Measurements from ENCODE around the gene PSMD7.
A peak's percentile ranks its signal among the peaks of the same experiment; 100 is the strongest.
"Not testable (repeated sequence)": the region's sequence is repeated elsewhere in the genome, so short reads cannot be mapped to it uniquely, and the experiment has no call there.

Gene PSMD7

DNA sequence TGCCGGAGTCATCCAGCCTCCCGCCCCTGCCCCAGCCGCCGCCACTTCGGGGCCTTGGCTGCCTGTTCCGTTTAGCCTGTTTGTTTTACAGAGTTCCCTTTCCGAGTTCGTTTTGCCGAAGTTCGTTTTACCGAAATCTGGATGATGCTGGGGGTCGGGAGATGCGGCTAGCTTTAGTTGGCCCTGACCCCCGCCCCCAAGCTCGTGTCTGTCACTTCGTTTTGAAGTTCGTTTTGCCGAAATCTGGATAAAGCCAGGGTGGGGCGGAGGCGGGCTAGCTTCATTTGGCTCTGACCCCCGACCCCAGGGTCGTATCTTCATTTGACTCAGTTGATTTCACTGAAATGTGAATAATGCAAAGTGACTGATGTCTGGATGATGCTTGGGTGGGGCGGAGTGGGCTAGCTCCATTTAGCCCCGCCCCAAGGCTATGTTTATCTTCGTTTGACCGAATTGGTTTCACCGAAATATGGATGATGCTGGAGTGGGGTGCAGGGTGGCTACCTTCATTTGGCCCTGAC is 591 bp downstream of the PSMD7 start:
- peak; percentile 22 for DNase-seq

DNA sequence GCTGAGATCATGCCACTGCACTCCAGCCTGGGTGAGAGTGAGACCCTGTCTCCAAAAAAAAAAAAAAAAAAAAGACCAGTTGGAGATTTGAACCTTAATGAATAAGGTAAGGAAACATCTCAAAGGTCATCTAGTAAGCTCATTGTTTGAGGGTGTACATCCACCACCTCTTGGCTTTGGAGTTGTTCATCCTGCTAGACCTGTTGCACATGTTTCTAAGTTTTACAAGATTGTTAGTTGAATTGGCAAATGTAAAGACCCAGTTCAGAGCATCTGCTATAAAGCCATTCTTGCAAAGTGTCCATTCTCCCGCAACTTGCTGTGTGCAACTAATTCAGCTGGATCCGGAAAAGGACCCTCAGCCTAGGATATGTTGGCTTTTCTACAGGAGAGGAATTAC is 1.5 kb downstream of the PSMD7 start:
- no peak for DNase-seq

DNA sequence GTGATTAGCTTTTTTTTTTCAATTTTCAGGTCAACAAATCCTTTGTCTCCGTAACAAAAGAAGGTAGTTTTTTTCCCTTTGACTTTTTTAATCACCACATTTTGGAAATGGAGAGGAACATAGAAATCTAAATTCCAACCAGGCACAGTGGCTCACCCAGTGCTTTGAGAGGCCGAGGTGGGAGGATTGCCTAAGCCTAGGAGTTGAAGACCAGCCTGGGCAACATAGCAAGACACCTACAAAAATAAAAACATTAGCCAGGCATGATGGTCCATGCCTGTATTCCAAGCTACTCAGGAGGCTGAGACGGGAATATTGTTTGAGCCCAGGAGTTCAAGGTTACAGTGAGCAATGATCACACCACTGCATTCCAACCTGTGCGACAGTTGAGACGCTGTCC is 5.7 kb downstream of the PSMD7 start:
- DNase-seq = no peak

DNA sequence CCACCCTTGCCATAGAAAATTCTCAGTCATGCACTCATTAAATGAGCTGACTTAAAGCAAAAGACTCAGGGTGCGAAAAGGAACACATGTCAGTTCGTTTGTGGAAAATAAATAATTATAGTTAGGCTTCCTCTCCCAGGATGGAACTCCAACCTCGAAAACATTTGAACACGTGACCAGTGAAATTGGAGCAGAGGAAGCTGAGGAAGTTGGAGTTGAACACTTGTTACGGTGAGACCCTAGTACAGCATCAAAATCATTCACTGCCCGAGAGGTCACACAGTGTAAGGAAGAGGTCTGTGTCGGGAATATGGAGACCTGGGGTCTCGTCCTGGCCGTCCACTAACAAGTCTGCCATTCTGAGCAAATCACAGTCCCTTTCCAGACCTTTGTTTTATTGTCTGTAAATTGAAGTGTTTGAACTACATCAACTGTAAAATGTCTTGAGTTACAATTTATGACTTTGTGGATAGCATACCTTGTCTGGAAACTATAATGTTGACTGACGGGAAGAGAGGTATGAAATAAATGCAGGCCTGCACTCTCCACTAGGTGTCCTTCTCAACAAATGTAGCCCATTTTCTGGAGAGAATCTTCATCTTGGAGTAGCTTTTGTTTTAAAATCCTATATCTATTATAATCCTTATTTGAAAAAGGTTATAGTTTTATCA is 7.7 kb downstream of the PSMD7 start:
- DNase-seq = peak; percentile 5

DNA sequence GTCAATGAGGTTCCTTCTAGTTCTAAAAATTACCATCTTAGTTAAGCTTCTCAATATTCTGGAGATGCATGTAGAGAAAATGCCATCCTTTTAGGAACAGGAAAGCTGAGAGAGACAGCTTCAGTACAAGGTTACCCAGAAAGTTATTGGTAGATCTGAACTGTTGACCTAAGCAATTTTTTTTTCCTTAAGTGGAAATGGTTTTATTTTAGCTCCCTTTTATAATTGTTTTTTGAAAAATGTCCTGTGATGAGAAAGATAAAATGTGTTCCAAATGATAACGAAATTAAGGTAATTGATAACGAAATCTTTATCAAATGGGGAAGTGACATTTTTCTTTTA is 8.2 kb downstream of the PSMD7 start:
- DNase-seq = no peak

DNA sequence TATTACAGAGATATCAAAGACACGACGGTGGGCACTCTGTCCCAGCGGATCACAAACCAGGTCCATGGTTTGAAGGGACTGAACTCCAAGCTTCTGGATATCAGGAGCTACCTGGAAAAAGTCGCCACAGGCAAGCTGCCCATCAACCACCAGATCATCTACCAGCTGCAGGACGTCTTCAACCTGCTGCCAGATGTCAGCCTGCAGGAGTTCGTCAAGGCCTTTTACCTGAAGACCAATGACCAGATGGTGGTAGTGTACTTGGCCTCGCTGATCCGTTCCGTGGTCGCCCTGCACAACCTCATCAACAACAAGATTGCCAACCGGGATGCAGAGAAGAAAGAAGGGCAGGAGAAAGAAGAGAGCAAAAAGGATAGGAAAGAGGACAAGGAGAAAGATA is 8.7 kb downstream of the PSMD7 start:
- DNase-seq = no peak

DNA sequence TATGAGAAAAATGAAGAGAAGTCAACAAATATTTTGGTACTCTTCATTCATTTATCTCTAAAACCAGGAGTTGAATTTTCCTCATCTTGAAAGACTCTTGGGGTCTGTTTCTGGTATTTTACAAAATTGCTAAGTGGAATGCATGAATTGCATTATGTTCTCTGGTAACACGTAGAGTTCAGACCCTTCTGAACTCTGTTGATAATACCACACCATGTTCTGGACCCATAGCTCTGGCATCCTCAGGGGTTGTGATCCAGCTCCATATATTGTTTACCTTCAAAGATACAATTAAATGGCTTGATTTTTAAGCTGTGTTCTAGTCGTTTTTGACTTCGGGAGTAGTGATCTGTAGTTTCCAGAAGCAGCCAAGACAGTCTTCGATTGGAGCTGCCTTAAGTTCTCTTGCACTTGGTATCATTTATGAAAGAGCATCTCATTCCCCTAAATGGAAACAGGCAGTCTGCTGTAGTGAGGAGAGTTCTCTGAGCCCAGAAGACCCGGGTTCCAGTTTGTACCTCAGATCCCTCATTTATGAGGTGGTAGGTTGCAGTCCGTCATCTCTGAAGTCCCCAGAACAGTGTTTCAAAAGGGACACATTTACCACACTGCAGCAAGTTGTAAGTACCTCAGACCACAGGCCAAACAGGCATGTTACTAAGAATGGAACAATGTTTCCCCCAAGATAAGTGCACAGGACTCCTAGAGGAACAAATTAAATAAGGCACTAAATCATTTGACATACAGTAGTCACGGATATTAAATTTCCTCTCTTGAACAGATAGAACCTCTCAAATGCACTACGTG is 9.6 kb downstream of the PSMD7 start:
- no peak for DNase-seq

DNA sequence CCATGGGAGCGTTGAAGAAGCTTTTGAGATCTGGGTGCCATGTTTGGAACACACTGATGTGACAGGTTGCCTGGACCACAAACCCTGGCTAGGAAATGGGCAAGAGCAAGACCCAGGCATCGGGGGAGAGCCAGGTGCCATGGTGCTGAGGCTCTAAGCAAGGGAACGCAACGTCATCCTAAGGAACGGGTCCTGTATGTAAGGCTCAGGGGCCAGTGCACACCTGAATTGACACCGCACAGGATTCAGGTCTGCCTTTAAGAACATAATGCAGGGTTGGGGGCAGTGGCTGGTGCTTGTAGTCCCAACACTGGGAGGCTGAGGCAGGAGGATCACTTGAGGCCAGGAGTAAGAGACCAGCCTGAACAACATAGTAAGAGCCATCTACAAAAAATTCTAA is 10.8 kb downstream of the PSMD7 start:
- no peak for DNase-seq

DNA sequence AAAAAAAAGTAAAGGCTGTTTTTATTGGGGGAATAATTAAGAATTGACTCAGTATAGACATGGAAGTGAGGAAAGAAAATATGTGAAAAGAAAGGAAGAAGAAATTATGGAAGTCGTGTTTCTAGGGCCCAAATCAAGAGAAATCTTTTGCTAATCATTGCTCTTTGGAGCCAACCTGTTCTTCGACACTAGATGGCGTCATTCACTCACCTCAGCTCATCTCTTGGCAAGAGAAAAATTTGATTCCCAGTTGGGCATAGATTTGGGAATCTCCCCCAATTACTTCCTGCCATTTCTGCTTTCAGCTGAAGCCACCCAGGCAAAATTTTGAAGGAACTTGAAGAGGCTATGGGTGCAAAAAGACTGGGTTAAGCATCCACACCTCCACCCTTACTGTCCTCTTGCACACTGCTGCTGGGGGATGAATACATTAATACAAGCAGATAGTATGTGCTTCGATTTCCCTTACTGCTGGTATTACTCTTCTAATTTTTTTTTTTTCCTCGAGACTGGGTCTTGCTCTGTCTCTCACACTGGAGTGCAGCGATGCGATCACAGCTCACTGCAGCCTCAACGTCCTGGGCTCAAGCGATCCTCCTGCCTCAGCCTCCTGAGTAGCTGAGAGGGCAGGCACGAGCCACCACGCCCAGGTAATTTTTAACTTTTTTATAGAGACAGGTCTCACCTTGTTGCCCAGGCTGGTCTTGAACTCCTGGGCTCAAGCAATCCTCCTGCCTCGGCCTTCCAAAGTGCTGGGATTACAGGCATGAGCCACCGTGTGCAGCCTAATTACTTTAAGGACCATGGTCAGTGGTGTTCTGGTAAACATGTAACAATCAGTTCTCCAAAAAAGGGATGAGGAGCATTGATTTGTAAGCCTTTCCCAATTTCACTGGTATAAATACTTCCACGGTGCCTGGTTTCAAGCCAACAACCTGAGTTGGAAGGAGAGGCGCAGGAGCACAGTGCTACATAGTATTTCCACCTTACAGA is 13.5 kb downstream of the PSMD7 start:
- DNase-seq = peak; percentile 62

DNA sequence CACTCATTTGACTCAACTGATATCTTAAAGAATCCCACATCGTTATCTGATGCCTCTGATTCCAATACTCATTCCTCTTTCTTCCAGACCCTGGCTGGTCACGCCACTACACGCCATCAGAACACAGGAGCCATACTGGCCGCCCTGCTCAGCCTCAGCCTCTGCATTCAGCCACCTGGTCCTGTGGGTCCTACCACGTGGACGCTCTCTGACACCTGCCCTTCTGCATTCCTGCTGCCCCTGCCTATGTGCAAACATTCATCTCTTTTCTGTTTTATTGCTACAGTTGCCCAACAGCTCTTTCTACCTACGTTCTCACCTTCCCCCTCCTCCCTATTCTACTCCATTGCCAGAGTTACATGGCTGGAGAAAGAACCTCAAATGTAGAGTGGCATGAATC is 18.4 kb downstream of the PSMD7 start:
- DNase-seq = no peak

DNA sequence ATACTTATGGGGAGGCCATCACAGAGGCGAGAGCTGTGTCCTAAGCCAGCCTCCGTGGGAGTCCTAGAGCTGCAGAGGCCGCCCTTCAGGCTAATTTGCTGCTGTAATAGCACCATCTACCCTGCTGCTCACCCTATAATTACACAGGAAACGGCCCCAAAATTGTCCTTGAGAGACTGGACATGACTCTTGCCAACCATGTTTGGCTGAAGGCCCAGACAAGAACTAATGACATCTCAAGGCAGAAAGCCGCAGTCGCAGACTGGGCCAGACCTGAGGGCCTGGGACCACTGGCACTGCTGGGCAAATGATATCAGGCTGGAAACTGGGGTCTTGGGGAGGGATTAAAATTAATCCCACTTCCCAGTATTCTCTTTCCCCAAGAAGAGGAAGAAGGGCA is 24.1 kb downstream of the PSMD7 start:
- DNase-seq = no peak

DNA sequence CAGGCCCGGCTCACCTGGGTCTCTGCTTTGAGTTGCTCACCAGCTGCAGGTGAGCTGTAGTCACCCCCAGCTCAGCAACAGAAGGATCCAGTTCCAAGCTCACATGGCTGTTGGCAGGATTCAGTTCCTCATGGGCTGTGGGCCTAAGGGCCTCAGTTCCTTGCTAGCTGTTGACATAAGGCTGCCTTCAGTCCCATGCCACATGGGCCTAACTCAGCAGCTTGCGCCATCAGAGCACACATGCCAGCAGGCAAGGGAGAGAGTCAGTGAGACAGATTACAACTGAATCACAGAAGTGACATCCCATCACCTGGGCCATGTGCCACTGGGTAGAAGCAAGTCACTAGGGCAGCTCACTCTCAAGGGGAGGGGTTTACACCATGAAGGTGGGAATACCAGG is 24.7 kb downstream of the PSMD7 start:
- DNase-seq = no peak

DNA sequence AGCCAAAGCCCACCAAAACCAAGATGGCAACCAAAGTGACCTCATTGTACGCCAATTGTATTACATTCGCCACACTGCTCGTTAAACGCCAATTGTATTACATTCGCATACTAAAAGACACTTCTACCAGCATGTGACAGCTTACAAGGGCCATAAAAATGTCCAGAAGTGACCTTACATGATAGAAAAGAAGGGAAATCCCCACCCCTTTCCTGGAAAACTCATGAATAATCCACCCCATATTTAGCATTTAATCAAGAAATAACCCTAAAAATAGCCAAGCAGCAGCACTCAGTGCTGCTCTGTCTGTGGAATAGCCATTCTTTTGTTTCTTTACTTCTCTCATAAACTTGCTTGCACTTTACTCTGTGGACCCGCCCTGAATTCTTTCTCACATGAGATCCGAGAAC is 25.7 kb downstream of the PSMD7 start:
- no peak for DNase-seq

DNA sequence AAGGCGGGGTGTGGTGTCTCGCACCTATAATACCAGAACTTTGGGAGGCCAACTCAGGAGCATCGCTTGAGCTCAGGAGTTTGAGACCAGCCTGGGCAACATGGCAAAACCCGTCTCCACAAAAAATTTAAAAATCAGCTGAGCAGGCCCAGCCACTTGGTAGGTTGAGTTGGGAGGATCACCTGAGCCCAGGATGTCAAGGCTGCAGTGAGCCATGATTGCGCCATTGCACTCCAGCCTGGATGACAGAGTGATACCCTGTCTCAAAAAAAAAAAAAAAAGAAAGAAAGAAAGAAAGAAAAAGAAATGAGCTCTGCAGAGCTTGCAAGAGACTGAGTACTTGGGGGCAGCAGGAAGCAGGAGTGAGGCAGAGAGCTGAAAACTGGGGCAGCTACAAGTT is 28.2 kb downstream of the PSMD7 start:
- not testable (repeated sequence) for DNase-seq

DNA sequence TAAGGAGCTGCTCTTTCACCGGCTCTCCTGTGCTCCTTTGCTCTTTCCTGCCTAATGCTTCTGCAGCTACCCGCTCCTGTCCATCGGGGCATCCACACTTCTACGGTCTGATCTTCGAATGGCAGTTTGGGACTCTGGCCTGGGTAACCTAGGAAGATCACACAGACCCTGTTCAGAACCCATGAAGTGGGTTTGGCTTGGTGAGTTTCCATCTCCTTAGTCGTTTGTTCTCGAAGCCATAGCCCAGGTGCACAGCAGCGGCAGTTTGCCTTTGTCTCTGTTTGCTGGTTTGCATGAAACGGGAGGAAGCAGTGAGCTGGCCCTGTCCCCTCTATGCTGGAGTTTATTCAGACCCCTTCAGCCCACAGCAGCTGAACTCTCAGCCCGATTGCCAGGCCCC is 29.0 kb downstream of the PSMD7 start:
- DNase-seq = no peak

DNA sequence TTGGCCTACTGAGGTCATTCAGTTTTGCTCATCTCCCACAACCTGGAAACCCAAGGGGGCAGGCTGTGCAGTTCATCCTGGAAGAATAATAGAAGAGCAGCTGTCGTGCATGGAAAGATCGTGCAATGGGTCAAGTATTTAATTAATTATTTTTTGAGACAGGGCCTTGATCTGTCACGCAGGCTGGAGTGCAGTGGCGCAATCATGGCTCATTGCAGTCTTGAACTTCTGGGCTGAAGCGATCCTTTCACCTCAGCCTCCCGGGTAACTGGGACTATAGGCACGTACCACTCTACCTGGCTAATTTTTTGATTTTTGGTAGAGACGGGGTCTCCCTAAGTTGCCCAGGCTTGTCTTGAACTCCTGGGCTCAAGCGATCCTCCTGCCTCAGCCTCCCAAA is 31.7 kb downstream of the PSMD7 start:
- not testable (repeated sequence) for DNase-seq

DNA sequence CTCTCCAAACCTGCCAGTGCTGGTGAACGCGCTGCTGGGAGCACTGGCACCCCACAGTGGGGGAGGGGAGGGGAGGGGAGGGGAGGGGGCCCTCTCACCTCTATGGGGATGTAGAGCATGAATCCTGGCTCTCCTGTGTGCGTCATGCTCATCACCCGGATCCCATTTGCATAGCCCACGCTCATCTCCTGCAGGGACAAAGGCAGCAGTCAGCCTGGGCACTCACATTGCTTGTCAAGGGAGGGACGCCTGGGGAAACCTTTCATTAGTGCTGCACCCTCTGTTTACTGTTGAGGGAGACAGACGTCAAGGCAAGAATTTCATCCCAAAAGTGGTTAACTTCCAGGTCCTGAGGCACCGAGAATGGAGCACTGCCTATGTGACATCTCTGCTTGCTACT is 35.9 kb downstream of the PSMD7 start:
- DNase-seq = not testable (repeated sequence)

DNA sequence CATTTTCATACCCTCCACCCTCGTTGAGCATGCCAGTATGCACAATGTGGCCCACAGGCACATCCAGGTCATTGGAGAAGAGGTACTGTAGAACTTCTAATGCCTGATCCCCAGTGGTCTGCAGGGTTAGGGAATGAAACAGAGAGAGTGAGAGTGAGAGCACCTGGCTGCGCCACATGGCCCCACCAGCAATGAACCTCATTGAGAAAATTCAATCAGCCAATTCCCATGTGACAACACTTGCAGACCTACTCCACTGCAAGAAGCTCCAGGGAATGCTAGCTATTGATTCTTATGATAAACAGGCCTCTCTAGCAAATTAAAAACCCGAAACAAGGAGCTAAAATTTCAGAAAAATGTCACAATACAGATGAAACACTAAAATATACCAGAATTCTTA is 40.9 kb downstream of the PSMD7 start:
- DNase-seq = not testable (repeated sequence)

DNA sequence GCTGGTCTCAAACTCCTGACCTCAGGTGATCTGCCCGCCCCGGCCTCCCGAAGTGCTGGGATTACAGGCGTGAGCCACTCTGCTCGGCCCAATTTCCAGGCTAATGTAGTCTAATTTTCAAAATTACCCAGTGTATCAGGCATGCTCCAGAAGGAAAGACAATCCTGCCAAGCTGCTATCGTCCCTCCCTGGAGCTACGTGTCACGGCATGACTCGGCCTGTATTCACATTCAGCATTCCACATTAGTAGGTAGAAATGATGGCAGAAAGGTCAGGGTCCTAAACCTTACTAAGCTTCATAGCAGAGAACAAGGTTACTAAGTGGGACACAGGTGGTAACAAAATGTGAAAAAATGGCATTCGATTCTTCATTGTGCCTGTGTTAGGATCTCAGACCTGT is 42.6 kb downstream of the PSMD7 start:
- not testable (repeated sequence) for DNase-seq

DNA sequence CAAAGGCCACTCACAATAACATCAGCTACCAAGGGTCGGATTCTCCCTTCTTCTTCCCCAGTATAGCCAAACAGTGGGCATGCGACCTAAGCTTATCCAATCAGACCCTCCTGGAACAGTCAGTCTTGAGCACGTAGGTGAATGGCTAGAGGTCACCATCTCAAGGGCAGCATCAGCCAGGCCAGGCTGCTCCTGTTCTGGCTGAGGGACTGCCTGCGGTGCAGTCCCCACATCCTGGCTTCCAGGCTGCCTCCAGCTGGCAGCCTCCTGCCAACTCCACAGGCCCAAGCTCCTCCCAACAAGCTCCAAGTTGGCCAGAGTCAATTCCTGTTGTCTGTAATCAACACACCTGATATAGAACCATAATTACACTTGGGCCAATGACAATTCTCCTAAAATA is 56.4 kb downstream of the PSMD7 start:
- not testable (repeated sequence) for DNase-seq

Data from fibroblast of skin of scalp (primary cell).